Measurements from ENCODE around the gene GYPC. TPM values are rescaled to one million over a fixed set of nuclear protein-coding genes. Genes with fewer than 3 reads are reported as not detected.

Gene GYPC
- total and polyA plus RNA-seq, 2 of the 4 experiments (the other 2 are of a cell fraction), result 53.4 to 96.3 TPM

- BruUV-seq (replicated peaks), result no TSS peak
- Histone ChIP-seq H3K4ac (ENCODE audit: low read depth, low read length) (no peak overlapping the region), H3K14ac (replicated peaks; ENCODE audit: low read depth, low read length) (no peak overlapping the region), H3K9ac (ENCODE audit: low read depth, low read length) (no peak overlapping the region), H4K5ac (ENCODE audit: low read depth, low read length) (no peak overlapping the region), H3K4me1 (ENCODE audit: control insufficient read depth, insufficient read depth, low read length) (no peaks in the 10 kb centered on the region), H3K36me3 (ENCODE audit: control insufficient read depth, insufficient read depth, low read length) (no peaks in the 10 kb centered on the region), H3K27me3 (ENCODE audit: control insufficient read depth, insufficient read depth, low read length) (peaks cover 23% of the 10 kb centered on the region), H4K20me1 (ENCODE audit: insufficient read depth, low read length) (no peaks in the 10 kb centered on the region), H2BK20ac (ENCODE audit: low read depth, low read length) (no peak overlapping the region), H2BK120ac (ENCODE audit: low read depth, low read length) (no peak overlapping the region), H3K27ac (ENCODE audit: insufficient read depth, low read length) (no peak overlapping the region), H3K79me1 (ENCODE audit: low read depth in 1 of 2, low read length in 2 of 2) (no peaks in the 10 kb centered on the region), H4K8ac (ENCODE audit: low read depth in 2 of 2, low read length in 2 of 2) (no peak overlapping the region), H2AK5ac (ENCODE audit: low read depth, low read length) (no peak overlapping the region), H3K4me2 (ENCODE audit: low read depth, low read length) (no peak overlapping the region), H2BK15ac (ENCODE audit: low read depth, low read length) (no peak overlapping the region), H3K9me3 (ENCODE audit: control insufficient read depth, insufficient read depth, low read length) (no peaks in the 10 kb centered on the region), H2AFZ (replicated peaks; ENCODE audit: low read length, poor library complexity) (no peak overlapping the region), H4K91ac (ENCODE audit: insufficient read depth, low read depth, low read length) (no peak overlapping the region), H2AK9ac (replicated peaks; ENCODE audit: low read depth, low read length, poor library complexity) (no peak overlapping the region), H3K18ac (ENCODE audit: low read depth, low read length) (no peak overlapping the region), H3K9me1 (ENCODE audit: insufficient read depth, low read length) (no peaks in the 10 kb centered on the region), H3K4me3 (ENCODE audit: insufficient read depth, low read depth, low read length) (no peak overlapping the region), H2BK5ac (ENCODE audit: low read depth, low read length, poor library complexity, severe bottlenecking) (no peak overlapping the region), H3K23ac (ENCODE audit: low read depth, low read length) (no peak overlapping the region), H3K56ac (ENCODE audit: extremely low read depth, insufficient read depth, low read length) (no peak overlapping the region)
- WGBS, 2 experiments (ENCODE audit: extremely low coverage in 2 of 2, insufficient read length in 1 of 2), result no CpG with 5 or more reads among the region's 3 CpGs
- no peak for TF ChIP-seq MAFK (IDR thresholded peaks at IDR 0.05; ENCODE audit: low read depth, low read length)
- TF ChIP-seq, protein P1, sequence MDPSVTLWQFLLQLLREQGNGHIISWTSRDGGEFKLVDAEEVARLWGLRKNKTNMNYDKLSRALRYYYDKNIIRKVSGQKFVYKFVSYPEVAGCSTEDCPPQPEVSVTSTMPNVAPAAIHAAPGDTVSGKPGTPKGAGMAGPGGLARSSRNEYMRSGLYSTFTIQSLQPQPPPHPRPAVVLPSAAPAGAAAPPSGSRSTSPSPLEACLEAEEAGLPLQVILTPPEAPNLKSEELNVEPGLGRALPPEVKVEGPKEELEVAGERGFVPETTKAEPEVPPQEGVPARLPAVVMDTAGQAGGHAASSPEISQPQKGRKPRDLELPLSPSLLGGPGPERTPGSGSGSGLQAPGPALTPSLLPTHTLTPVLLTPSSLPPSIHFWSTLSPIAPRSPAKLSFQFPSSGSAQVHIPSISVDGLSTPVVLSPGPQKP (IDR thresholded peaks at IDR 0.05; ENCODE audit: borderline replicate concordance, low read depth, low read length), result no peak
- TF ChIP-seq MXI1 (IDR thresholded peaks at IDR 0.05; ENCODE audit: borderline replicate concordance, low read depth, low read length), result no peak
- no peak for TF ChIP-seq CEBPB (IDR thresholded peaks at IDR 0.05; ENCODE audit: low read depth, low read length)
- TF ChIP-seq RFX5 (IDR thresholded peaks at IDR 0.05; ENCODE audit: low read depth, low read length), result no peak
- no peak for TF ChIP-seq FOS (IDR thresholded peaks at IDR 0.05; ENCODE audit: low read depth, low read length)
- no peak for TF ChIP-seq NFE2L2 (IDR thresholded peaks at IDR 0.05; ENCODE audit: low read depth, low read length)
- no peak for TF ChIP-seq MAZ (IDR thresholded peaks at IDR 0.05; ENCODE audit: borderline replicate concordance, low read depth, low read length)
- TF ChIP-seq SMC3 (IDR thresholded peaks at IDR 0.05; ENCODE audit: low read depth, low read length), result no peak
- no peak for TF ChIP-seq POLR2A (IDR thresholded peaks at IDR 0.05; ENCODE audit: low read depth, low read length)
- TF ChIP-seq, protein P2, sequence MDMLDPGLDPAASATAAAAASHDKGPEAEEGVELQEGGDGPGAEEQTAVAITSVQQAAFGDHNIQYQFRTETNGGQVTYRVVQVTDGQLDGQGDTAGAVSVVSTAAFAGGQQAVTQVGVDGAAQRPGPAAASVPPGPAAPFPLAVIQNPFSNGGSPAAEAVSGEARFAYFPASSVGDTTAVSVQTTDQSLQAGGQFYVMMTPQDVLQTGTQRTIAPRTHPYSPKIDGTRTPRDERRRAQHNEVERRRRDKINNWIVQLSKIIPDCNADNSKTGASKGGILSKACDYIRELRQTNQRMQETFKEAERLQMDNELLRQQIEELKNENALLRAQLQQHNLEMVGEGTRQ (IDR thresholded peaks at IDR 0.05; ENCODE audit: low read depth, low read length), result no peak
- TF ChIP-seq, protein P3, sequence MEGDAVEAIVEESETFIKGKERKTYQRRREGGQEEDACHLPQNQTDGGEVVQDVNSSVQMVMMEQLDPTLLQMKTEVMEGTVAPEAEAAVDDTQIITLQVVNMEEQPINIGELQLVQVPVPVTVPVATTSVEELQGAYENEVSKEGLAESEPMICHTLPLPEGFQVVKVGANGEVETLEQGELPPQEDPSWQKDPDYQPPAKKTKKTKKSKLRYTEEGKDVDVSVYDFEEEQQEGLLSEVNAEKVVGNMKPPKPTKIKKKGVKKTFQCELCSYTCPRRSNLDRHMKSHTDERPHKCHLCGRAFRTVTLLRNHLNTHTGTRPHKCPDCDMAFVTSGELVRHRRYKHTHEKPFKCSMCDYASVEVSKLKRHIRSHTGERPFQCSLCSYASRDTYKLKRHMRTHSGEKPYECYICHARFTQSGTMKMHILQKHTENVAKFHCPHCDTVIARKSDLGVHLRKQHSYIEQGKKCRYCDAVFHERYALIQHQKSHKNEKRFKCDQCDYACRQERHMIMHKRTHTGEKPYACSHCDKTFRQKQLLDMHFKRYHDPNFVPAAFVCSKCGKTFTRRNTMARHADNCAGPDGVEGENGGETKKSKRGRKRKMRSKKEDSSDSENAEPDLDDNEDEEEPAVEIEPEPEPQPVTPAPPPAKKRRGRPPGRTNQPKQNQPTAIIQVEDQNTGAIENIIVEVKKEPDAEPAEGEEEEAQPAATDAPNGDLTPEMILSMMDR (conservative IDR thresholded peaks at IDR 0.05; ENCODE audit: low read depth, low read length), result no peak
- no peak for TF ChIP-seq CHD1 (IDR thresholded peaks at IDR 0.05; ENCODE audit: low read depth, low read length)
- no peak for TF ChIP-seq RAD21 (IDR thresholded peaks at IDR 0.05; ENCODE audit: low read length)
- CTCF ChIA-PET, result no interaction called here
- no peak for DNase-seq
- POLR2A ChIA-PET (ENCODE audit: unreplicated experiment), result no interaction called here
- in situ Hi-C loops (cut with MboI; ENCODE audit: low sequenced_read_pairs), result no loop called here
- dilution Hi-C loops (cut with HindIII; ENCODE audit: low sequenced_read_pairs, unreplicated experiment), result no loop called here
- no peak for ATAC-seq (ENCODE audit: low read depth)
- intact Hi-C loops (cut with micrococcal nuclease), result no loop called here
Measured at GRCh38 chr2:126639276-126639675, 16.7 kb upstream of the GYPC start.
